Trophoblast cell (in vitro differentiated cells and primary cell): ENCODE measurements around the gene VAV3.

Experiments used
- DNase-seq, 2 donors: peaks; one replicate each; pipeline ENCODE4 v3.0.0-alpha.2; 2016
- H2AFZ ChIP-seq: 2 replicates; pipeline ENCODE4 v1.6.1; 2013; ENCODE audit warnings: low read length, moderate library complexity, mild to moderate bottlenecking; ENCODE audit not compliant: insufficient read depth, poor library complexity
- H2AK5ac ChIP-seq: 2 replicates; pipeline ENCODE4 v1.6.1; 2013; ENCODE audit warnings: mild to moderate bottlenecking, low read length
- H2BK120ac ChIP-seq: 2 replicates; pipeline ENCODE4 v1.6.1; 2013; ENCODE audit warnings: low read length, mild to moderate bottlenecking, moderate library complexity; ENCODE audit not compliant: insufficient read depth, poor library complexity
- H2BK12ac ChIP-seq: 2 replicates; pipeline ENCODE4 v1.6.1; 2013; ENCODE audit warnings: mild to moderate bottlenecking, low read length, moderate library complexity
- H2BK5ac ChIP-seq: 2 replicates; pipeline ENCODE4 v1.6.1; 2013; ENCODE audit warnings: low read length, low read depth, moderate library complexity, mild to moderate bottlenecking; ENCODE audit not compliant: poor library complexity
- H3K14ac ChIP-seq: 2 replicates; pipeline ENCODE4 v1.6.1; 2013; ENCODE audit warnings: mild to moderate bottlenecking, low read length
- H3K18ac ChIP-seq: 2 replicates; pipeline ENCODE4 v1.6.1; 2013; ENCODE audit warnings: mild to moderate bottlenecking, low read length
- H3K23ac ChIP-seq: 2 replicates; pipeline ENCODE4 v1.6.1; 2013; ENCODE audit warnings: low read length
- H3K27ac ChIP-seq: 2 replicates; pipeline ENCODE4 v1.5.1; 2013; ENCODE audit warnings: low read depth, mild to moderate bottlenecking, inconsistent platforms, low read length, moderate library complexity
- H3K27me3 ChIP-seq: 2 replicates; pipeline ENCODE4 v1.6.1; 2013; ENCODE audit warnings: inconsistent platforms, mild to moderate bottlenecking, low read length, moderate library complexity; ENCODE audit not compliant: insufficient read depth
- H3K36me3 ChIP-seq, 2 experiments: 1 replicate in 1 of 2; 2 replicates in 1 of 2; pipeline ENCODE4 v1.6.1; 2013; ENCODE audit warnings: low read length in 2 of 2, mild to moderate bottlenecking in 2 of 2, moderate library complexity in 1 of 2; ENCODE audit not compliant: insufficient read depth in 2 of 2, control insufficient read depth in 1 of 2
- H3K4ac ChIP-seq: 2 replicates; pipeline ENCODE4 v1.6.1; 2013; ENCODE audit warnings: low read depth, mild to moderate bottlenecking, low read length, moderate library complexity
- H3K4me1 ChIP-seq, 2 experiments: 1 replicate in 1 of 2; 2 replicates in 1 of 2; pipeline ENCODE4 v1.6.1; 2013; ENCODE audit warnings: low read length in 2 of 2, mild to moderate bottlenecking in 2 of 2, moderate library complexity in 1 of 2; ENCODE audit not compliant: insufficient read depth in 2 of 2, control insufficient read depth in 1 of 2
- H3K4me2 ChIP-seq: 2 replicates; pipeline ENCODE4 v1.6.1; 2013; ENCODE audit warnings: inconsistent platforms, mild to moderate bottlenecking, low read length, moderate library complexity
- H3K4me3 ChIP-seq: 2 replicates; pipeline ENCODE4 v1.5.1; 2013; ENCODE audit warnings: mild to moderate bottlenecking, low read depth, low read length, inconsistent platforms
- H3K79me1 ChIP-seq: one replicate; pipeline ENCODE4 v1.6.1; 2013; ENCODE audit warnings: low read length
- H3K79me2 ChIP-seq: 2 replicates; pipeline ENCODE4 v1.6.1; 2013; ENCODE audit warnings: low read length, mild to moderate bottlenecking; ENCODE audit not compliant: control insufficient read depth, insufficient read depth, poor library complexity
- H3K9ac ChIP-seq: 2 replicates; pipeline ENCODE4 v1.6.1; 2013; ENCODE audit warnings: mild to moderate bottlenecking, low read length
- H3K9me3 ChIP-seq: 2 replicates; pipeline ENCODE4 v1.6.1; 2013; ENCODE audit warnings: low read depth, mild to moderate bottlenecking, control low read depth, inconsistent platforms, low read length; ENCODE audit not compliant: insufficient read depth
- H4K12ac ChIP-seq: 2 replicates; pipeline ENCODE4 v1.6.1; 2013; ENCODE audit warnings: low read depth, mild to moderate bottlenecking, low read length, moderate library complexity
- H4K8ac ChIP-seq: 2 replicates; pipeline ENCODE4 v1.6.1; 2013; ENCODE audit warnings: low read depth, mild to moderate bottlenecking, low read length, moderate library complexity
- H4K91ac ChIP-seq: one replicate; pipeline ENCODE4 v1.6.1; 2013; ENCODE audit warnings: low read depth, mild to moderate bottlenecking, low read length, moderate library complexity
- WGBS: extraction: QIAGEN DNeasy Blood & Tissue Kit; methylation state at CpG from one replicate; pipeline ENCODE4 v1.1.7; 2013; ENCODE audit warnings: missing lambda C conversion rate; ENCODE audit not compliant: insufficient read length, insufficient coverage; ENCODE audit errors: extremely low coverage; 5-methylcytosine and 5-hydroxymethylcytosine counted together

The VAV3 gene

GRCh38 chr1:107820801-107821200 is 144.2 kb downstream of the VAV3 start:
- no peak overlapping the region for H2BK5ac ChIP-seq
- no peak overlapping the region for H2AFZ ChIP-seq
- H4K12ac ChIP-seq = no peak overlapping the region
- no peak overlapping the region for H3K9ac ChIP-seq
- H3K79me2 ChIP-seq = no peaks in the 10 kb centered on the region
- H3K14ac ChIP-seq = no peak overlapping the region
- no peak overlapping the region for H4K91ac ChIP-seq
- no peak overlapping the region for H3K4ac ChIP-seq
- no peak overlapping the region for H2AK5ac ChIP-seq
- no peak overlapping the region for H4K8ac ChIP-seq
- H3K4me3 ChIP-seq = no peak overlapping the region
- no peaks in the 10 kb centered on the region for H3K36me3 ChIP-seq
- H3K27me3 ChIP-seq = peaks cover 2% of the 10 kb centered on the region
- H3K79me1 ChIP-seq = no peaks in the 10 kb centered on the region
- H3K4me1 ChIP-seq = no peaks in the 10 kb centered on the region
- H3K23ac ChIP-seq = no peak overlapping the region
- H2BK12ac ChIP-seq = no peak overlapping the region
- no peak overlapping the region for H2BK120ac ChIP-seq
- no peak overlapping the region for H3K27ac ChIP-seq
- H3K4me2 ChIP-seq = no peak overlapping the region
- H3K18ac ChIP-seq = no peak overlapping the region
- peak in 1 of 2 donors; percentile 13 for DNase-seq
- H3K9me3 ChIP-seq = no peaks in the 10 kb centered on the region

- H4K8ac ChIP-seq = no peak overlapping the region
- no peak overlapping the region for H2BK5ac ChIP-seq
- no peak overlapping the region for H2BK120ac ChIP-seq
- no peak overlapping the region for H3K4ac ChIP-seq
- H3K27me3 ChIP-seq = no peaks in the 10 kb centered on the region
- no peak overlapping the region for H3K27ac ChIP-seq
- H3K4me2 ChIP-seq = no peak overlapping the region
- H2AK5ac ChIP-seq = no peak overlapping the region
- no peaks in the 10 kb centered on the region for H3K79me1 ChIP-seq
- no peak overlapping the region for H4K91ac ChIP-seq
- H3K23ac ChIP-seq = no peak overlapping the region
- WGBS = no CpG with 5 or more reads among the region's 2 CpGs
- H3K4me1 ChIP-seq = no peaks in the 10 kb centered on the region
- no peaks in the 10 kb centered on the region for H3K36me3 ChIP-seq
- H3K79me2 ChIP-seq = no peaks in the 10 kb centered on the region
- H2BK12ac ChIP-seq = no peak overlapping the region
- H3K14ac ChIP-seq = no peak overlapping the region
- no peak overlapping the region for H3K9ac ChIP-seq
- H3K4me3 ChIP-seq = no peak overlapping the region
- H3K9me3 ChIP-seq = no peaks in the 10 kb centered on the region
- no peak overlapping the region for H3K18ac ChIP-seq
- no peak for DNase-seq
- H4K12ac ChIP-seq = no peak overlapping the region
- no peak overlapping the region for H2AFZ ChIP-seq
Observed at GRCh38 chr1:107817935-107818334, 147.0 kb downstream of the VAV3 start.

GRCh38 chr1:107817206-107817605 is 147.8 kb downstream of the VAV3 start:
- H2AFZ ChIP-seq = no peak overlapping the region
- no peaks in the 10 kb centered on the region for H3K79me2 ChIP-seq
- DNase-seq = no peak
- no CpG with 5 or more reads among the region's 1 CpG for WGBS
- H3K4me1 ChIP-seq = no peaks in the 10 kb centered on the region
- H3K23ac ChIP-seq = no peak overlapping the region
- H4K91ac ChIP-seq = no peak overlapping the region
- H3K9ac ChIP-seq = no peak overlapping the region
- no peaks in the 10 kb centered on the region for H3K27me3 ChIP-seq
- H3K27ac ChIP-seq = no peak overlapping the region
- H2BK120ac ChIP-seq = no peak overlapping the region
- no peak overlapping the region for H3K4me2 ChIP-seq
- no peak overlapping the region for H3K18ac ChIP-seq
- no peak overlapping the region for H2AK5ac ChIP-seq
- H3K4me3 ChIP-seq = no peak overlapping the region
- no peak overlapping the region for H4K8ac ChIP-seq
- no peaks in the 10 kb centered on the region for H3K79me1 ChIP-seq
- no peak overlapping the region for H2BK12ac ChIP-seq
- H4K12ac ChIP-seq = no peak overlapping the region
- no peaks in the 10 kb centered on the region for H3K9me3 ChIP-seq
- H3K36me3 ChIP-seq = no peaks in the 10 kb centered on the region
- H3K4ac ChIP-seq = no peak overlapping the region
- H3K14ac ChIP-seq = no peak overlapping the region
- no peak overlapping the region for H2BK5ac ChIP-seq

GRCh38 chr1:107810291-107810951 is 154.6 kb downstream of the VAV3 start:
- Histone ChIP-seq H2BK12ac (no peak overlapping the region), H3K27ac (no peak overlapping the region), H4K12ac (no peak overlapping the region), H3K9me3 (no peaks in the 10 kb centered on the region), H3K9ac (no peak overlapping the region), H3K4me1 (no peaks in the 10 kb centered on the region), H2AK5ac (no peak overlapping the region), H3K79me2 (no peaks in the 10 kb centered on the region), H4K8ac (no peak overlapping the region), H3K27me3 (no peaks in the 10 kb centered on the region), H2BK120ac (no peak overlapping the region), H3K36me3 (no peaks in the 10 kb centered on the region), H4K91ac (no peak overlapping the region), H3K18ac (no peak overlapping the region), H3K4ac (no peak overlapping the region), H3K4me3 (no peak overlapping the region), H3K14ac (no peak overlapping the region), H3K4me2 (no peak overlapping the region), H3K79me1 (no peaks in the 10 kb centered on the region), H2AFZ (no peak overlapping the region), H2BK5ac (no peak overlapping the region), H3K23ac (no peak overlapping the region)
- no CpG with 5 or more reads among the region's 2 CpGs for WGBS
- DNase-seq = no peak
